ENCODE measurements around the gene C13orf46. TPM values are rescaled to one million over a fixed set of nuclear protein-coding genes. Genes with fewer than 3 reads are reported as not detected.
A peak's percentile ranks its signal among the peaks of the same experiment; 100 is the strongest.

The C13orf46 gene
- total and polyA plus RNA-seq, 4 donors, result 0.10 to 0.17 TPM; not detected in 2

DNA sequence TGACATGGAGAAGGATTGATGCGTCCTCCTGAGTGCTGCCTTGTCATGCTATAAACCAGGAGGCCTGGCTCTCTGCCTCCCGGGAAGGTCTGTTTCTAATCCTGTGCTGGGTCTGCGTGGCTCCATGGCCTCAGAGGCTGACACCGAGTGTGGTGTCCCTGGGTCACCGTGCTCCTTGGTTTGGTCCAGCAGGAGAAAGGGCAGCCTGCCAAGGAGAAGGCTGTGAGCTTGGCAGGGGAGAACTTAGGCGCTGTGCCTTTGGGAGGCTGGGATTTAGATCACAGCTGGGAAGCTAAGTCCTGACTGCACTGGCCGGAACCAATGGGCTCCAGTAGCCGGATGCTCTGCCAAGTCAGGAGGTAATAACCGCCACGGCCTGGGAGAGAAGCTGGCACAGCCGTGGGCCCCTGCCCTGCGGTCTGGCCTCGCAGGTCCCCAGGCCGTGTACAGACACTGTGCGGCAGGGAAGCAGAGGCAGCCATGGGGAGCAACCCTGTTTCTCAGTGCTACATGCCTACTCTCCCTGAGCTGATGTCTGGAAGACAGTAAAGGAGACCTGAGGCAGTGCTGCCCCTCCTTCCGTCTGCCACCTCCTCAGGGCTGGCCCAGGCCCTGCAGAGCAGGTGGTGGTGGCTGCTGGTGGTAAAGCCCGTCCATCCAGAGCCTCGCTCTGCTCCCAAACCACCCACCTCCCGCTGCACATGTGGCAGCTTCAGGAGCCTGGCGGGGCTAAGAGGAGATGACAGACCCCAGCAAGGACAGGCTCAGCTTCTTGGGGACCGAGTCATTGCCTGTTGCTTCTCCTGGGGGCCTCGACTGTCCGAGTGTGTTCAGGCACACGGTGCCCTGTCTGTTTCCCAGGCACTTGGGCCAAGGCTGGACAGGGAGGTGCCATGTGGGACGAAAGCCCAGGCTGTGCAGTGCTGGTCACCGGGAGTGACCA, 44.9 kb downstream of the C13orf46 start:
- no peaks in the 10 kb centered on the region for H3K9me3 ChIP-seq (ENCODE audit: control insufficient read depth in 4 of 4, low read length in 3 of 4)

DNA sequence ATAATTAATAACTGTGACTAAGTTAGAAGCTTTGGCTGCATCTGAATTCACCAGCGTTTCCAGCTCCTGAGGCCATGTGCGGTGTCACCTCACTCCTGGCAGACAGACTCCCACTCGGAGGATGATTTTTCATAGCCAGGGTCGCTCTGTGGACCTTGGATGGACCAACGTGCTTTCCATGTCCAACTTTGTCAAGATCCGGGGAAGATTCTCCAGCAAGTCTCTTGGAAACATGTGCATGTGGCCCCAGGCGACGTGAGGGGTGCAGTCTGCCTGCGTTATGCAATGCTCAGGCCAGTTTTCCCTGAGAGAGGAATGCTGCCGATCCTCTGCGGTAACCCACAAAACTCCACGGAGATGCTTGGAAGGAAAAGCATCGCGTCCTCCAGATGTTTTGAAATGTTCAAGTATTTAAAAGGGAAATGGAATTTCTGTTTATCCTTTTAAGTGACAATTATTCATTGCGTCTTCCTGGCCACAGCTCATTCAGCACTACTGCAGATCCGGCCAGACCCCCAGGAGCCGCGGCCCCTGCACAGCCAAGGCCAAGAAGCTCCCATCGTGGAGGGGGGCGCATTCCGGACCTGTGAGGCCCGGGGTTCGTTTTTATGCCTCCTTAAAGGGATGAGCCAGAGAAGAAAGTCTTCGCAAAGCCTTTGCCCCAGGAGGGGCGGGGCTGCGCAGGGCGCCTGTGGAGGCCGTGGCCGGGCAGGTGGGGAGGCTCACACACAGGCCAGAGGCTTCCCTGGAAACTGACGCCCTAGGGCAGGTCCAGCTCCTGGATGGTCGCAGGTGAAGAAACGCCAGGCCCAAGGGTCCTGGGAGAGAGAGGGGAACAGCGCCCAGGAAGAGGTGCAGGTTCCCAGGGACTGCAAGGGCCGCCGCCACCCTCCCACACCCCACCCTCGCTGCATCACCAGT, 46.0 kb downstream of the C13orf46 start:
- no peaks in the 10 kb centered on the region for H3K36me3 ChIP-seq (ENCODE audit: control insufficient read depth in 4 of 4, insufficient read depth in 3 of 4, low read depth in 1 of 4, low read length in 3 of 4)
- H3K9ac ChIP-seq (ENCODE audit: low read depth in 1 of 2, low read length in 2 of 2), result no peak overlapping the region
- H3K4me3 ChIP-seq (ENCODE audit: low read depth in 1 of 3, low read length in 3 of 3), result no peak overlapping the region
- 71% methylated on average over 36 of the region's 36 CpGs for WGBS
- H3K27ac ChIP-seq (ENCODE audit: low read depth in 1 of 2, low read length in 2 of 2), result no peak overlapping the region
- H3K9me3 ChIP-seq (ENCODE audit: control insufficient read depth in 4 of 4, low read length in 3 of 4), result no peaks in the 10 kb centered on the region
- no peaks in the 10 kb centered on the region for H3K4me1 ChIP-seq (ENCODE audit: control insufficient read depth in 4 of 4, insufficient read depth in 4 of 4, low read length in 3 of 4)
- DNase-seq (ENCODE audit: low spot score), result no peak
- no peaks in the 10 kb centered on the region for H3K27me3 ChIP-seq (ENCODE audit: control insufficient read depth in 4 of 4, insufficient read depth in 4 of 4, low read length in 3 of 4)
- TF ChIP-seq, protein P1, sequence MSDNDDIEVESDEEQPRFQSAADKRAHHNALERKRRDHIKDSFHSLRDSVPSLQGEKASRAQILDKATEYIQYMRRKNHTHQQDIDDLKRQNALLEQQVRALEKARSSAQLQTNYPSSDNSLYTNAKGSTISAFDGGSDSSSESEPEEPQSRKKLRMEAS (IDR thresholded peaks at IDR 0.05), result no peak
- no peak for TF ChIP-seq SP1 (IDR thresholded peaks at IDR 0.05)
- TF ChIP-seq JUND (IDR thresholded peaks at IDR 0.05), result no peak
- TF ChIP-seq, protein P2, sequence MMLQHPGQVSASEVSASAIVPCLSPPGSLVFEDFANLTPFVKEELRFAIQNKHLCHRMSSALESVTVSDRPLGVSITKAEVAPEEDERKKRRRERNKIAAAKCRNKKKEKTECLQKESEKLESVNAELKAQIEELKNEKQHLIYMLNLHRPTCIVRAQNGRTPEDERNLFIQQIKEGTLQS (IDR thresholded peaks at IDR 0.05), result no peak
- TF ChIP-seq, protein P3, sequence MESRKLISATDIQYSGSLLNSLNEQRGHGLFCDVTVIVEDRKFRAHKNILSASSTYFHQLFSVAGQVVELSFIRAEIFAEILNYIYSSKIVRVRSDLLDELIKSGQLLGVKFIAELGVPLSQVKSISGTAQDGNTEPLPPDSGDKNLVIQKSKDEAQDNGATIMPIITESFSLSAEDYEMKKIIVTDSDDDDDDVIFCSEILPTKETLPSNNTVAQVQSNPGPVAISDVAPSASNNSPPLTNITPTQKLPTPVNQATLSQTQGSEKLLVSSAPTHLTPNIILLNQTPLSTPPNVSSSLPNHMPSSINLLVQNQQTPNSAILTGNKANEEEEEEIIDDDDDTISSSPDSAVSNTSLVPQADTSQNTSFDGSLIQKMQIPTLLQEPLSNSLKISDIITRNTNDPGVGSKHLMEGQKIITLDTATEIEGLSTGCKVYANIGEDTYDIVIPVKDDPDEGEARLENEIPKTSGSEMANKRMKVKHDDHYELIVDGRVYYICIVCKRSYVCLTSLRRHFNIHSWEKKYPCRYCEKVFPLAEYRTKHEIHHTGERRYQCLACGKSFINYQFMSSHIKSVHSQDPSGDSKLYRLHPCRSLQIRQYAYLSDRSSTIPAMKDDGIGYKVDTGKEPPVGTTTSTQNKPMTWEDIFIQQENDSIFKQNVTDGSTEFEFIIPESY (IDR thresholded peaks at IDR 0.05), result no peak
- no peak for TF ChIP-seq EGR1 (IDR thresholded peaks at IDR 0.05; ENCODE audit: low read depth in 2 of 2)
- TF ChIP-seq FOXA2 (IDR thresholded peaks at IDR 0.05), result no peak
- no peak for TF ChIP-seq YY1 (IDR thresholded peaks at IDR 0.05)
- no peak for TF ChIP-seq TAF1 (conservative IDR thresholded peaks at IDR 0.05)
- no peak for TF ChIP-seq GABPA (IDR thresholded peaks at IDR 0.05 in 1 of 2, conservative IDR thresholded peaks at IDR 0.05 in 1 of 2)
- no peak for TF ChIP-seq HNF4A (conservative IDR thresholded peaks at IDR 0.05)
- no peak for TF ChIP-seq FOXA1 (IDR thresholded peaks at IDR 0.05)
- TF ChIP-seq HNF4G (IDR thresholded peaks at IDR 0.05), result no peak
- TF ChIP-seq RAD21 (IDR thresholded peaks at IDR 0.05), result no peak
- no peak for TF ChIP-seq NR2F2 (IDR thresholded peaks at IDR 0.05)
- TF ChIP-seq, protein P4, sequence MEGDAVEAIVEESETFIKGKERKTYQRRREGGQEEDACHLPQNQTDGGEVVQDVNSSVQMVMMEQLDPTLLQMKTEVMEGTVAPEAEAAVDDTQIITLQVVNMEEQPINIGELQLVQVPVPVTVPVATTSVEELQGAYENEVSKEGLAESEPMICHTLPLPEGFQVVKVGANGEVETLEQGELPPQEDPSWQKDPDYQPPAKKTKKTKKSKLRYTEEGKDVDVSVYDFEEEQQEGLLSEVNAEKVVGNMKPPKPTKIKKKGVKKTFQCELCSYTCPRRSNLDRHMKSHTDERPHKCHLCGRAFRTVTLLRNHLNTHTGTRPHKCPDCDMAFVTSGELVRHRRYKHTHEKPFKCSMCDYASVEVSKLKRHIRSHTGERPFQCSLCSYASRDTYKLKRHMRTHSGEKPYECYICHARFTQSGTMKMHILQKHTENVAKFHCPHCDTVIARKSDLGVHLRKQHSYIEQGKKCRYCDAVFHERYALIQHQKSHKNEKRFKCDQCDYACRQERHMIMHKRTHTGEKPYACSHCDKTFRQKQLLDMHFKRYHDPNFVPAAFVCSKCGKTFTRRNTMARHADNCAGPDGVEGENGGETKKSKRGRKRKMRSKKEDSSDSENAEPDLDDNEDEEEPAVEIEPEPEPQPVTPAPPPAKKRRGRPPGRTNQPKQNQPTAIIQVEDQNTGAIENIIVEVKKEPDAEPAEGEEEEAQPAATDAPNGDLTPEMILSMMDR (IDR thresholded peaks at IDR 0.05; ENCODE audit: low read depth, low read length, missing input control), result no peak
- no peak for TF ChIP-seq RXRA (IDR thresholded peaks at IDR 0.05)

More for the DNA sequence above, 44.9 kb downstream of the C13orf46 start:
- DNase-seq (ENCODE audit: low spot score), result no peak
- Histone ChIP-seq H3K36me3 (ENCODE audit: control insufficient read depth in 4 of 4, insufficient read depth in 3 of 4, low read depth in 1 of 4, low read length in 3 of 4) (no peaks in the 10 kb centered on the region), H3K4me3 (ENCODE audit: low read depth in 1 of 3, low read length in 3 of 3) (no peak overlapping the region), H3K27me3 (ENCODE audit: control insufficient read depth in 4 of 4, insufficient read depth in 4 of 4, low read length in 3 of 4) (no peaks in the 10 kb centered on the region), H3K9ac (ENCODE audit: low read depth in 1 of 2, low read length in 2 of 2) (no peak overlapping the region), H3K4me1 (ENCODE audit: control insufficient read depth in 4 of 4, insufficient read depth in 4 of 4, low read length in 3 of 4) (no peaks in the 10 kb centered on the region), H3K27ac (ENCODE audit: low read depth in 1 of 2, low read length in 2 of 2) (no peak overlapping the region)
- TF ChIP-seq HNF4G (IDR thresholded peaks at IDR 0.05) (no peak), JUND (IDR thresholded peaks at IDR 0.05) (no peak), NR2F2 (IDR thresholded peaks at IDR 0.05) (peak; percentile 79), YY1 (IDR thresholded peaks at IDR 0.05) (no peak), HNF4A (conservative IDR thresholded peaks at IDR 0.05) (no peak)
- TF ChIP-seq, protein P5, sequence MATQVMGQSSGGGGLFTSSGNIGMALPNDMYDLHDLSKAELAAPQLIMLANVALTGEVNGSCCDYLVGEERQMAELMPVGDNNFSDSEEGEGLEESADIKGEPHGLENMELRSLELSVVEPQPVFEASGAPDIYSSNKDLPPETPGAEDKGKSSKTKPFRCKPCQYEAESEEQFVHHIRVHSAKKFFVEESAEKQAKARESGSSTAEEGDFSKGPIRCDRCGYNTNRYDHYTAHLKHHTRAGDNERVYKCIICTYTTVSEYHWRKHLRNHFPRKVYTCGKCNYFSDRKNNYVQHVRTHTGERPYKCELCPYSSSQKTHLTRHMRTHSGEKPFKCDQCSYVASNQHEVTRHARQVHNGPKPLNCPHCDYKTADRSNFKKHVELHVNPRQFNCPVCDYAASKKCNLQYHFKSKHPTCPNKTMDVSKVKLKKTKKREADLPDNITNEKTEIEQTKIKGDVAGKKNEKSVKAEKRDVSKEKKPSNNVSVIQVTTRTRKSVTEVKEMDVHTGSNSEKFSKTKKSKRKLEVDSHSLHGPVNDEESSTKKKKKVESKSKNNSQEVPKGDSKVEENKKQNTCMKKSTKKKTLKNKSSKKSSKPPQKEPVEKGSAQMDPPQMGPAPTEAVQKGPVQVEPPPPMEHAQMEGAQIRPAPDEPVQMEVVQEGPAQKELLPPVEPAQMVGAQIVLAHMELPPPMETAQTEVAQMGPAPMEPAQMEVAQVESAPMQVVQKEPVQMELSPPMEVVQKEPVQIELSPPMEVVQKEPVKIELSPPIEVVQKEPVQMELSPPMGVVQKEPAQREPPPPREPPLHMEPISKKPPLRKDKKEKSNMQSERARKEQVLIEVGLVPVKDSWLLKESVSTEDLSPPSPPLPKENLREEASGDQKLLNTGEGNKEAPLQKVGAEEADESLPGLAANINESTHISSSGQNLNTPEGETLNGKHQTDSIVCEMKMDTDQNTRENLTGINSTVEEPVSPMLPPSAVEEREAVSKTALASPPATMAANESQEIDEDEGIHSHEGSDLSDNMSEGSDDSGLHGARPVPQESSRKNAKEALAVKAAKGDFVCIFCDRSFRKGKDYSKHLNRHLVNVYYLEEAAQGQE (IDR thresholded peaks at IDR 0.05), result no peak
- WGBS, result 74% methylated on average over 26 of the region's 26 CpGs
